Fibroblast of the conjunctiva (primary cell): ENCODE measurements around the gene DNAL4.

Experiments used
- DNase-seq: peaks from one replicate; pipeline ENCODE4 v3.0.0-alpha.2; 2010; ENCODE audit warnings: low read depth

DNAL4 gene, protein sequence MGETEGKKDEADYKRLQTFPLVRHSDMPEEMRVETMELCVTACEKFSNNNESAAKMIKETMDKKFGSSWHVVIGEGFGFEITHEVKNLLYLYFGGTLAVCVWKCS

DNA sequence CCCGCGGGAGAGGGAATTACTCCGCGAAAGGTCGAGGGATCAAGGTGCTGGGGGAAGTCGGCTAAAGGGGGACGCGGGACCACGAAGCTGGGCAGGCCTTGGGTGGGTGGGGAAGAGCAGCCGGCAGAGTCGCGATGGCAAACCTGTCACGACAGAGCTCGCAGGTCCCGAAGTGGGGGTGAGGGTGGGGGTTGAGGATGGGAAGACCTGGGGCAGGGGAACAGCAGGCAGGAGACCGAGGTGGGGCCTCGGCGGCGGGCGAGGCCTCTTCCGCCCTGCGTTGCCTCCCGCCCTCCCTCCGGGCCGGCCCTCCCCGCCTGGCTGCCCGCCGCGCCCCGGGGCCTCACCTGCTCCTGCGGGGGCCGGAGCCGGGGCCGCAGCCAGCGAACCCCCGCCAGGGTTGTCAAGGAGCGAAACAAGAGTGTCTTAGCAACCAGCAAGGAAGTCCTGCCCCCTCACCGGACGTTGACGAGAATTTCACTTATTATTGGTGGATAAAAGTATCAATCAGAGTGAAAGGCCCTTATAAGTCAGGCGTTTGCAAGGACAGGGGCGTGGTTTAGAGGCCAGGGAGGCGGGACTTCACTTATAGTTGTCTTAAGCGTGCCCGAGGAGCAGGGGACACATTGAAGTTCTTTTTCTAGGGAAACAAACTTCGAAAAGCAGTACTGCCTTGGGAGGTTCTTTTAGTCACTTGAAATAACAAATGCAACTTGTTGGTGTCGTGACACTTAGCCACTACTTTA, at the start of gene DNAL4:
Gene DNAL4, minus strand, starts transcription at position 423 of the 746 bp plus-strand sequence. CDS start 11,412 bp downstream, outside the sequence.
- peak; percentile 98 for DNase-seq

GRCh38 chr22:38843201-38843656, 49.3 kb upstream of the DNAL4 start:
- peak; percentile 35 for DNase-seq

DNA sequence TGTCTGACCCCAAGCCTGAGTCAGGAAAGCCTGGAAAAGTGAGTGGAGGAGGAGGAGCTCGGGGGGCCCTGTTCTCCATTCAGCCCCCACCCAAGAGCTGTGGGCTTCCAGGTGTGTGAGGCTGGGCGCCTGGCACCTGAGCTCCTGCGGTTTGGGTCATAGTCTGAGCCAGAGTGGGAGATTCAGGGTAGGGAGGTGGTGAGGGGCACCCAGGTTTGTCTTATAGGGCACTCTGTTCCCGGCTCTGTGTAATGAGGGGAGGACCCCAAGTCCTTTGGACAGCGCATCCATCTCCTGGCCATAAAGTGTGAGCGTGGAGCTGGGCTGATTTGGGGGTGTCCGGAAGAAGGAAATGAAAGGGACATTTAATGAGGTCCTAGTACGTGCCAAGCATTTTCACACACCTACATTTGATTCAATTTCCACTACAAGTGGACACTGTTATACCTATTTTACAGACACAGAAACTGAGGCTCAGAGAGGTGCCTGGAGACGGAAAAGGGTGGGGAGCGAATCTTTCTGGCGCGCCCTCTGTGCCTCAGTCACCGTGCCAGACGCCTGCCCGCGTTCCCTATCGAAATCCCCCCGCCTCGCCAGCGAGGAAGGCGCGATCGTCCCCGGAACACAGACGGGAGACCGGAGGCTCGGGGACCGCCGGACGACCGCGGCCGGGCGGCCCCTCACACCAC, 48.7 kb upstream of the DNAL4 start:
- DNase-seq = no peak

GRCh38 chr22:38841635-38842034, 47.7 kb upstream of the DNAL4 start:
- DNase-seq = no peak

GRCh38 chr22:38841211-38841610, 47.3 kb upstream of the DNAL4 start:
- no peak for DNase-seq

DNA sequence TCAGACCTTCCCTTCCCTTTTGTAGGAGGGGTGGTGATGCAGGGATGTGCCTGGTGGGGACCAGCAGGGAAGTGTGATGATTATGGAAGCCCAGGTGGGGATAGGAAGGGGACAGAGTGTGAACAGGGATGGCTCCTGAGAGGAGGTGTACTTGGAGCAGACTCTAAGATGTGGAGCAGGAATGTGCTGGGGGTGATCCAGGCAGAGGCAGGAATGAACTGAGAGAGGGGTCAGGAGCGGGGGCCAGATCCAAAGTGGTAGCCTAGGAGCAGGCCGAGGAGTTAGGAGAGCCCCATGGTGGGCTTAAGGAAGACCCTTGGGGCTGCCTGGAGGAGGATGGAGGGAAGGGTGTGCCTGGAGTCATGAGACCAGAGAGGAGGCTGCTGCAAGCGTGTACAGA, 46.2 kb upstream of the DNAL4 start:
- DNase-seq = no peak

DNA sequence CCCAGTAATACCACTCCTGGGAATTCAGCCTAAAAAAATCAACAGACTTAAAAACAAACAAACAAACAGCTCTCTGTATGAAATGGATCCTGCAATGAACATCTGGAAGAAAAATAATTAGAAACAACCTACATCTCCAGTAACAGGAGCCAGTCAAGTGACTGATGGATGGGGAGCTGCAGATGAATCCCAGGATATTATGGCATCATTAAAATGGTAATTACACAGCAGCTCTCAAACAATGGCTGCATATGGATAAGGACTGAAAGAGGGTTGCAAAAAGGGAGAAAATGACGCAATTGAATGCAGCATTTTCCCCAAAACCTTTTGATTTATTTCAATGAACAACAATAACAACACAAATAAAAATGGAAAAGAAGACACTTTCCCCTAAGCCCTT, 45.7 kb upstream of the DNAL4 start:
- no peak for DNase-seq

- no peak for DNase-seq
These were observed 43.5 kb upstream of the DNAL4 start for GRCh38 chr22:38837414-38837928.

DNA sequence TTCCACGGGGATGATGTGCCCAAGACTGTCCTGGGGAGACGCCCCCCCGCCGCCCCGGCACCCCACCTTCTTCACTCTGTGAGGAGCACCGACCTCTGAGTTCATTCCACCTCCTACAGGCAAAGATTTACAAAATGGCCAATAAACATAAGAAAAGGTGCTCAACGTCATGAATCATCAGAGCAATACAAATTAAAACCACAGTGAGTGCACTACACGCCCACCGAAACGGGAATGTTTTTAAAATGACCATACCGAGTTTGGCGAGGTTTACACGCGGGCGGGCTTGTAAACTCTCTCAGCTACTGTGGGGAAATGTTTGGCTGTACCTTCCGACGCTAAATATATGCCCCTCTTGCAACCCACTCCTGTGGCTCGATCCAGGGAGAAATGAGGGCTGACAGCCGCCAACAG, 42.0 kb upstream of the DNAL4 start:
- DNase-seq = no peak

- no peak for DNase-seq
These were observed 41.0 kb upstream of the DNAL4 start for GRCh38 chr22:38834991-38835390.

GRCh38 chr22:38834215-38834953, 40.4 kb upstream of the DNAL4 start:
- DNase-seq = no peak

GRCh38 chr22:38833061-38833460, 39.1 kb upstream of the DNAL4 start:
- DNase-seq = no peak

DNA sequence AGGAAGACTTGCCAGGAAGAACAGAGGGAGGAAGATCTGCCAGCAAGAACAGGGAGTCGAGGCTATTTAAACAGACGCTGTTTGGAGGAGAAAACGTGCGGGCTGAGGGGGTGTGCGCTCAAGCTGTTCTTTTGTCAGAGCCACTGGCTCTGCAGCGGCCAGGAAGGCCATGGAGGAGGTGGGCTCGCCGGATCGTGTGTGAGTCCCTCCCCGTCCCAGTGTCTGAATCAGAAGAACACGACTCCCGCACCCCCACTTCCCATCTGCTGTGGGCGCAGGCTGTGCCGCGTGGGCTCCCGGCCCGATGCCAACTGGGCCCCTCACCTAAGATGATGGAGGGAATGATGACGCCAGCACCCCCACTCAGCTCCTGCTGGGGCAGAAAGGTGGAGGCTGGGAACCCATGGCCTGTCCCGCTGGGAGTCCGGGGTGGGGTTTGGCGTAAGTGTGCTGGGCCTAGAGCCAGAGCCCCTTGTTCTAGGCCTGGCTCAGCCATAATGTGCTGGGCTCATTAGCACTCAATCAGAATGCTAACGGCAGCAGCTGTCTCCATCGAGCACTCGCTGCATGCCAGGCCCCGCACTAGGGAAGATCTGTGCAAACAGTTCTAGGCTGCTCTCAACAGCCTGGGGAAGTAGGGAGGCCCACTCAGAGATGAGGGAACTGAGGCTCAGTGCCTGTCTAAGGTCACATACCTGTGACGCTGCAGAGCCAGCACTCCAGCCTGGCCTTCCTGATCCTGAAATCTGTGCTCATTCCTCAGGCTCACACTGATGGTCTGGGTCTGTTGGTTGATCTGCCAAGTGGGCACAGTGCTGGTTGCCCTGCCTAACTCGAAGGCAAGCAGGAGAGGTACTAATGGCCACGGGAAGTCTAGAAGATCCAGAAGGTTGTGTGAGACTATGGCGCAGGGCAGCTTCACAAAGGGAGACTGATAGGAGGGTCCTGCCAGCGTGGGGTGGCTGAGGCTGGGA, 38.3 kb upstream of the DNAL4 start:
- DNase-seq = no peak

- no peak for DNase-seq
These were observed 37.4 kb upstream of the DNAL4 start for GRCh38 chr22:38831166-38831945.

DNA sequence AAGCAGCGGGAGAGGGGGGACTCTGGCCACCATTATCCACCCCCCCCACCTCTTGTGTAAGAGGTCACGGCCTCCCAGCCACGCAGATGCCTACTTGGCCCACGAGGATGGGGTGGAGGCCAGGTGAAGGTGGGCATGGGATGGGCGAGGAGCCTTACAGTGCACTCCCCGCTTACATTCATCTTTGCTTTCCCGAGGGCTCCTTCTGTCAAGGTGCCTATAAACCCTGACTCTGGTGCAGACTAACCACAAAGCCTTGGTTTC, 36.8 kb upstream of the DNAL4 start:
- DNase-seq = no peak

DNA sequence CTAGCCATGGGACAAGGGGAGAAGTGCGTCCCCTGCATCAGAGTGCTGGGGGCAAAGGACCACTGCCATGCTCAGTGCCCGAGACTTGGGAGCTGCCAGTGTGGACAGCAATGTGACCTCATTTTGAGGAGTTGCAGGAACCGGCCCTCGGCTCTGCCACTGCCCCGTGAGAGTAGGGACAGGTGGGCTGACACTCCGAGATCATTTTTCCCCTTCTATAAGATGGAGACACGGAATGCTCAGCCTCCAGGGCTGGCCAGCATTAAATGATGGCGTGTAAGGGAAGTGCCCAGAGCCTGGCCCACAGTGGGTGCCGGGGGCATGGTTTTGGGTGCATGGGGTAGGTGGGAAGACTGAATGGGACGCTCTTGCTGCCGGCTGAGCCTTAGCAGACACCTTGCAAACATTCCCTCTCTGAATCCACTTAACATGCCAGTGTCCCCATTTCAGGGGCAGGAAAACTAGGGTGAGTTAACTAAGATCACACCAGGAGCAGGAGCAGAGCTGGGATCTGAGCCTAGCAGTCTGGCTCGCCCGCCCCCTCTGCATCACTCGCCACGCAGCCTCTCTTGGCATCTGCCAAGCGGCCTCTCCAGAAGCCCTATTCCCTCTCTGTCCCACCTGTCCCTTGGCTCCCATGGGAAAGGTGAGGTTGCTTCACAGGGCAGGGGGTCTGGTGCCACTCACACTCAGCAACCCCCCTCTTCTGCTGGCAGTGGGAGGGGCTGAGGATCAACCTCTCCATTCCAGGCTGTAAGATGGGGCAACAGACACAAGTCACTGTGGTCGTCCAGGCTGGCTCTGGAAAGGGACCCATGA, 36.3 kb upstream of the DNAL4 start:
- no peak for DNase-seq

- no peak for DNase-seq
These were observed 35.5 kb upstream of the DNAL4 start for GRCh38 chr22:38829485-38829884.

GRCh38 chr22:38828616-38829205, 34.8 kb upstream of the DNAL4 start:
- DNase-seq = no peak

DNA sequence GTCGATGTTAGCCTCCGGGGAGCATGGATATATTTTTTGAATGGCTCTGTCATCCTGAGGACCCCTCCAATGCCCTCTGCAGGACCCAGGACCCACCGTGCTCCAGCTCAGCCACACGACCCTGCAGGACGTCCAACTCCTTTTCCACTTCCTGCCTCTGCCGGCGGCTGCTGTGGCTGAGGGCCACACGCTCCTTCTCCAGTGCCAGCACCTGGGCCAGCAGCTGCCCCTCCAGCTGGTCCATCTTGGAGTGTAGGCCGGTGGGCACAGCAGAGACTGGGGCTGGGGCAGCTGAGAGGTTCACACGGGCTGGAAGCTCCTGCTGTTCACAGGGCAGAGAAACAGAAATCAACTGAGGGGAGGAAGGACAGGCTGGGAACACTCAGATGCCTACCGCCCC, 34.2 kb upstream of the DNAL4 start:
- DNase-seq = no peak
